Measurements from ENCODE around the gene RALGPS1.

DNA sequence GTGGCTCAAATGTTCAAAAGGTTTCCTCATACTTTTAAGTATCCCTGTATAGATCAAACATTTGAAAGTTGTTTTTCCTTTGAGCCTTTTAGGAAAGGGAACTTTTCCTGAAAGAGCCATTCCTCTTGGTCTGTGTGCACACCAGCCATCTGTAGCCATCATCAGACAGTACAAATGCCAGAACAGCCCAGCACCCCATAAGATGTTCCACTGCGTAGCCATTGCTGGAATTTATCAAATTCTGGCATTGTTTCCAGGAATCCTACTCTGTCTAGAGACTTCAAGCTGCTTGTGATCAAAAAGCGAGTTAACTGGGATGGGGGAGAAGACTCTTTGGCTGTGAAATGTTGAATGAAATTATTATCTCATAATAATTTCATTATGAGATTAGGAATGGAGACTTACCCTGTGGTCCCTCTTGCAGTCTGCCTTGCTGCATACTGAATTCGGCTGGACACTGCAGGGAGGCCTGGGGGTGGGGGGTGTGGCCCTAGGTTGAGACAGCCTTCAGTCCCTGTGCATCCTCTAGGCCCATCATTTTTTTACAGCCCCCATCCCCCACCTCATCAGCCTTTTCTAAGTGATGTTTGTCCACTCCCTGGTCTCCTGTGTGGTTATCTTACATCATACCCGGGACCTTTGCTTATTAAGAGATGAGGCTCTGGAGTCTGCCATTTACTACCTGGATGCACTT is 99.8 kb downstream of the RALGPS1 start:
- TF ChIP-seq ETV6 (CRISPR knock-in tag; IDR thresholded peaks at IDR 0.05) (no peak), PRRX2 (CRISPR knock-in tag; IDR thresholded peaks at IDR 0.05) (no peak), NFYB (CRISPR knock-in tag; conservative IDR thresholded peaks at IDR 0.05; ENCODE audit: low read depth) (no peak)
- TF ChIP-seq, protein P1, sequence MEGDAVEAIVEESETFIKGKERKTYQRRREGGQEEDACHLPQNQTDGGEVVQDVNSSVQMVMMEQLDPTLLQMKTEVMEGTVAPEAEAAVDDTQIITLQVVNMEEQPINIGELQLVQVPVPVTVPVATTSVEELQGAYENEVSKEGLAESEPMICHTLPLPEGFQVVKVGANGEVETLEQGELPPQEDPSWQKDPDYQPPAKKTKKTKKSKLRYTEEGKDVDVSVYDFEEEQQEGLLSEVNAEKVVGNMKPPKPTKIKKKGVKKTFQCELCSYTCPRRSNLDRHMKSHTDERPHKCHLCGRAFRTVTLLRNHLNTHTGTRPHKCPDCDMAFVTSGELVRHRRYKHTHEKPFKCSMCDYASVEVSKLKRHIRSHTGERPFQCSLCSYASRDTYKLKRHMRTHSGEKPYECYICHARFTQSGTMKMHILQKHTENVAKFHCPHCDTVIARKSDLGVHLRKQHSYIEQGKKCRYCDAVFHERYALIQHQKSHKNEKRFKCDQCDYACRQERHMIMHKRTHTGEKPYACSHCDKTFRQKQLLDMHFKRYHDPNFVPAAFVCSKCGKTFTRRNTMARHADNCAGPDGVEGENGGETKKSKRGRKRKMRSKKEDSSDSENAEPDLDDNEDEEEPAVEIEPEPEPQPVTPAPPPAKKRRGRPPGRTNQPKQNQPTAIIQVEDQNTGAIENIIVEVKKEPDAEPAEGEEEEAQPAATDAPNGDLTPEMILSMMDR (IDR thresholded peaks at IDR 0.05), result no peak
- TF ChIP-seq, protein P2, sequence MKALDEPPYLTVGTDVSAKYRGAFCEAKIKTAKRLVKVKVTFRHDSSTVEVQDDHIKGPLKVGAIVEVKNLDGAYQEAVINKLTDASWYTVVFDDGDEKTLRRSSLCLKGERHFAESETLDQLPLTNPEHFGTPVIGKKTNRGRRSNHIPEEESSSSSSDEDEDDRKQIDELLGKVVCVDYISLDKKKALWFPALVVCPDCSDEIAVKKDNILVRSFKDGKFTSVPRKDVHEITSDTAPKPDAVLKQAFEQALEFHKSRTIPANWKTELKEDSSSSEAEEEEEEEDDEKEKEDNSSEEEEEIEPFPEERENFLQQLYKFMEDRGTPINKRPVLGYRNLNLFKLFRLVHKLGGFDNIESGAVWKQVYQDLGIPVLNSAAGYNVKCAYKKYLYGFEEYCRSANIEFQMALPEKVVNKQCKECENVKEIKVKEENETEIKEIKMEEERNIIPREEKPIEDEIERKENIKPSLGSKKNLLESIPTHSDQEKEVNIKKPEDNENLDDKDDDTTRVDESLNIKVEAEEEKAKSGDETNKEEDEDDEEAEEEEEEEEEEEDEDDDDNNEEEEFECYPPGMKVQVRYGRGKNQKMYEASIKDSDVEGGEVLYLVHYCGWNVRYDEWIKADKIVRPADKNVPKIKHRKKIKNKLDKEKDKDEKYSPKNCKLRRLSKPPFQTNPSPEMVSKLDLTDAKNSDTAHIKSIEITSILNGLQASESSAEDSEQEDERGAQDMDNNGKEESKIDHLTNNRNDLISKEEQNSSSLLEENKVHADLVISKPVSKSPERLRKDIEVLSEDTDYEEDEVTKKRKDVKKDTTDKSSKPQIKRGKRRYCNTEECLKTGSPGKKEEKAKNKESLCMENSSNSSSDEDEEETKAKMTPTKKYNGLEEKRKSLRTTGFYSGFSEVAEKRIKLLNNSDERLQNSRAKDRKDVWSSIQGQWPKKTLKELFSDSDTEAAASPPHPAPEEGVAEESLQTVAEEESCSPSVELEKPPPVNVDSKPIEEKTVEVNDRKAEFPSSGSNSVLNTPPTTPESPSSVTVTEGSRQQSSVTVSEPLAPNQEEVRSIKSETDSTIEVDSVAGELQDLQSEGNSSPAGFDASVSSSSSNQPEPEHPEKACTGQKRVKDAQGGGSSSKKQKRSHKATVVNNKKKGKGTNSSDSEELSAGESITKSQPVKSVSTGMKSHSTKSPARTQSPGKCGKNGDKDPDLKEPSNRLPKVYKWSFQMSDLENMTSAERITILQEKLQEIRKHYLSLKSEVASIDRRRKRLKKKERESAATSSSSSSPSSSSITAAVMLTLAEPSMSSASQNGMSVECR (CRISPR knock-in tag; IDR thresholded peaks at IDR 0.05; ENCODE audit: borderline replicate concordance), result no peak
